Measurements from ENCODE around the gene C6orf120.

- TF ChIP-seq CTCF (IDR thresholded peaks at IDR 0.05; ENCODE audit: low read length) (no peak), EZH2 (optimal IDR thresholded peaks at IDR 0.05; ENCODE audit: low read depth, low read length) (no peak), EZH2phosphoT487 (IDR thresholded peaks at IDR 0.05; ENCODE audit: low read length) (no peak)
These were observed 37.7 kb upstream of the C6orf120 start for GRCh38 chr6:169664227-169664626.

Measured in MM.1S (cell line).